Naive B cell (primary cell): ENCODE measurements around the gene OR8B2. TPM values are rescaled to one million over a fixed set of nuclear protein-coding genes. Genes with fewer than 3 reads are reported as not detected.

Experiments
- ATAC-seq, 2 donors: fragments of 150-1000 bp; cut with Tn5 transposase; 2 replicates each; pipeline ENCODE4 v1.10.0; 2021; ENCODE audit warnings: low read depth in 2 of 2, mild to moderate bottlenecking in 2 of 2, moderate library complexity in 2 of 2
- DNase-seq: peaks from one replicate; pipeline ENCODE4 v3.0.0; 2022
- H3K27ac Mint-ChIP-seq, 6 donors: one replicate each; pipeline ENCODE4 v1.8.0; 2020 to 2022; ENCODE audit warnings: mild to moderate bottlenecking in 6 of 6, mixed read lengths in 6 of 6, moderate library complexity in 5 of 6, inconsistent platforms in 2 of 6
- H3K27me3 Mint-ChIP-seq, 3 donors: one replicate each; pipeline ENCODE4 v1.8.0; 2021 to 2022; ENCODE audit warnings: mixed read lengths in 3 of 3, mild to moderate bottlenecking in 1 of 3
- H3K36me3 Mint-ChIP-seq, 2 donors: one replicate each; pipeline ENCODE4 v1.8.0; 2020 to 2022; ENCODE audit warnings: mixed read lengths in 2 of 2, inconsistent platforms in 1 of 2, mild to moderate bottlenecking in 1 of 2
- H3K4me1 Mint-ChIP-seq, 3 donors: one replicate each; pipeline ENCODE4 v1.8.0; 2020 to 2022; ENCODE audit warnings: mixed read lengths in 3 of 3, inconsistent platforms in 1 of 3, mild to moderate bottlenecking in 1 of 3, moderate library complexity in 1 of 3
- H3K4me3 Mint-ChIP-seq, 8 donors: one replicate each; pipeline ENCODE4 v1.8.0; 2020 to 2022; ENCODE audit warnings: mild to moderate bottlenecking in 8 of 8, mixed read lengths in 8 of 8, moderate library complexity in 8 of 8, inconsistent platforms in 2 of 8
- H3K9me3 Mint-ChIP-seq, 7 donors: one replicate each; pipeline ENCODE4 v1.8.0; 2020 to 2022; ENCODE audit warnings: mixed read lengths in 7 of 7, mild to moderate bottlenecking in 5 of 7, inconsistent platforms in 2 of 7, moderate library complexity in 1 of 7
- polyA plus RNA-seq, 6 donors: library from polyadenylated mRNA; unstranded; fragments of 300-500 nt; fragmentation: Illumina TruSeq; gene quantifications; one replicate each; pipeline ENCODE4 v1.2.3, GENCODE V29; 2021; ENCODE audit warnings: low read depth in 6 of 6

The OR8B2 gene
- polyA plus RNA-seq, 6 donors from 2014 or later = not detected

DNA sequence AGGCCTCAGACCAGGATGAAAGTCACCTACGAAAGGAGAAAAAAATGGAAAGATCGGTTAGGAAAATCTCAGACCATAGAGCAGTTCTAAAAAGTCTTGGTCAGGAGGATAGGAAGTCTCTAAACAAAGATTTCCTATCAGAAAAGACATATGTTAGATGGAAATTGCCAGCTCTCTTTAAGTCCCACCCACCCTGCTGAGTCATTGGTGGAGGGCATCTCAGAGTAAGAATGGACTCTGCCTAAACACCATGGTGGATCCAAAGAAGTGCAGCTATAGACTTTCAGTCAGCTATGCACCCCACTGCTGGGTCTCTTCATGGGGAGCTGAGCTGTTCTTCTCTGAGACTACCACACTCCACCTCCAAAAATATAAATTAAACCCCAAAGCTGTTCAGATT, 3.7 kb downstream of the OR8B2 start:
- H3K4me3 Mint-ChIP-seq = no peak overlapping the region
- DNase-seq = no peak

DNA sequence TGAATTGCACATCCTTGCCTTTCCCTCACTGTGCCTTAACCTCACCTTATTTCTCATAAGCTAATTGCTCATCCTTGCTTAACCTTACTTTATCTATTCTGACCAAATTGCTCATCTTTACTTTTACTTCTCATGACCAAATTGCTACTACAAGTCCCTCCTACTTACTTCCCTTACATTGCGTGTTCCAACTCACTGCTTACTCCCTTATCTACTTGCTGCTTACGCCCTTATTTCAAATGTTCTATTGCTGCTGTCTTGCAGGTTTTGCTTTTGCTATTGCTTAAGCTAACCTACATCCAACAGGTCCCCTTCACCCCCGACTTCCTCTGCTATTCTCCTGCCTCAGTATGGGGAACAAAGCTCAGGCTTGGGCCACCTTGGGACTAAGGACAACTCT, 8.0 kb downstream of the OR8B2 start:
- Mint-ChIP-seq H3K4me1 (no peaks in the 10 kb centered on the region), H3K27ac (no peak overlapping the region)

More for the DNA sequence above, 3.7 kb downstream of the OR8B2 start:
- ATAC-seq = no peak
- no peaks in the 10 kb centered on the region for H3K9me3 Mint-ChIP-seq
- H3K36me3 Mint-ChIP-seq = no peaks in the 10 kb centered on the region
- no peaks in the 10 kb centered on the region for H3K4me1 Mint-ChIP-seq
- H3K27ac Mint-ChIP-seq = no peak overlapping the region
- H3K27me3 Mint-ChIP-seq = peaks cover 0 to 6% (median 4%) of the 10 kb centered on the region in 3 donors

DNA sequence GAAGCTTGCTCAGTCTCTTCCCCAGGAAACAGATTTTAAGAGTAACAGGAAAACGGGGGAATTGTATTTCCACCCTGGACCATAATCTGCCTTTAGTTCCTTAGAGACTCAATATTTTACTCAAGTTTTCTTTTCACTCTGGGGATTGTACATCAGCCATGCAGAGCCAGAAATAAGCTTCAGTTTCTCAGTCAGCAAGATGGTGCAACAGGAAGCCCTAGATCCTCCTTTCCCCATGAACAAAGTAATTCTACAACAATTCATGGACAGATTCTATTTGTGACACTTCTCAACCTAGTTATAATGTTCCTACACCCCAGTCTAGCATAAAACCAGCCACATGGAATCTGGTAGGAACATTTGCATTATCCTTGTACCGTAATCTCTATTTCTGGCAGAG, 24.7 kb downstream of the OR8B2 start:
- H3K4me1 Mint-ChIP-seq = peaks cover 0 to 12% (median 4%) of the 10 kb centered on the region in 3 donors
- no peak for ATAC-seq
- no peak overlapping the region for H3K27ac Mint-ChIP-seq
- DNase-seq = no peak
- H3K27me3 Mint-ChIP-seq = peaks cover 0 to 18% (median 7%) of the 10 kb centered on the region in 3 donors
- H3K36me3 Mint-ChIP-seq = no peaks in the 10 kb centered on the region
- peaks cover 0 to 2% (median 0%) of the 10 kb centered on the region in 7 donors for H3K9me3 Mint-ChIP-seq
- peak overlapping the region in 1 of 8 donors; percentile 7 for H3K4me3 Mint-ChIP-seq

More for the DNA sequence above, 8.0 kb downstream of the OR8B2 start:
- Mint-ChIP-seq H3K27me3 (peaks cover 0 to 12% (median 4%) of the 10 kb centered on the region in 3 donors), H3K36me3 (no peaks in the 10 kb centered on the region), H3K4me3 (no peak overlapping the region), H3K9me3 (peaks cover 0 to 3% (median 0%) of the 10 kb centered on the region in 7 donors)
- DNase-seq (no peak), ATAC-seq (no peak)

DNA sequence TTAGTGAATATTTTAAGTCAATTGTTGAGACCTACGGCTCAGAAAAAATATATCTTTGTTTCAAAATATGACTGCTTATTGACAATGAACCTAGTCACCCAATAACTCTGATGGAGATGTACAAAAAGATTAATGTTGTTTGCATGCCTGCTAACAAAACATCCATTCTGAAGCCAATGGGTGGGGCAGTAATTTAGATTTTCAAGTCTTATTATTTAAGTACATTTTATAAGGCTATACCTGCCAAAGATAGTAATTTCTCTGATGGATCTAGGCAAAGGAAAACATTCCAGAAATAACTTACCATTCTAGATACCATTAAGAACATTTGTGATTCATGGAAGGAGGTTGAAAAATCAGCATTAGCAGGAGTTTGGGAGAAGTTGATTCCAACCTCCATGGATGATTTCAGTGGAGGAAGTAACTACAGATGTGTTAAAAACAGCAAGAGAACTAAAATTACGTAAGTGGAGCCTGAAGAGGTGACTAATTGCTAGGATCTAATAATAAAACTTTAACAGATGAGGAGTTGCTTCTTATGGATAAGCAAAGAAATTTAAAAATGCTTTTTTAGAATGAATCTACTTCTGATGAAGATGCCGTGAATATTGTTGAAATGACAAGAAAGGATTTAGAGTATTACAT, 37.9 kb downstream of the OR8B2 start:
- ATAC-seq (no peak), DNase-seq (no peak)
- Mint-ChIP-seq H3K9me3 (peaks cover 0 to 26% (median 6%) of the 10 kb centered on the region in 7 donors), H3K4me1 (no peaks in the 10 kb centered on the region), H3K27ac (no peak overlapping the region), H3K4me3 (no peak overlapping the region), H3K27me3 (peaks cover 6 to 12% (median 9%) of the 10 kb centered on the region in 3 donors), H3K36me3 (no peaks in the 10 kb centered on the region)

DNA sequence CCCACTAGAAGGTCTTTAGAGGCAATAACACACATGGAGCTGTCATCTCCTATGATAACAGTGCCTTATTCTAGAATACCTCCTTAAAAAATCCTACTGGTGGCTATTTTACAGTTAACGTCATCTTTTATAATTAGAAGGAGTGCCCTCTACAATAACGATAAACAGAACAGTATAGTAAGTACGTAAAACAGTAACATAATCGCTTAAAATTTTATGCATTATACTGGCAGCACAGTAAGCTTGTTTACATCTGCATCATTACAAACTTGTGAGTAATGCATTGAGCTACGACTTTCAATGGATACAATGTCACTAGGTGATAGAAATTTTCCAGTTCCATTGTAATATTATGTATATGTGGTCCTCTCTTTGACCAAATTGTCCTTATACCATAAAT, 40.0 kb downstream of the OR8B2 start:
- H3K4me1 Mint-ChIP-seq = peaks cover 3% of the 10 kb centered on the region in 3 donors
- H3K9me3 Mint-ChIP-seq = peaks cover 0 to 11% (median 2%) of the 10 kb centered on the region in 7 donors
- no peak for ATAC-seq

GRCh38 chr11:124340142-124340447, 44.2 kb downstream of the OR8B2 start:
- ATAC-seq (no peak), DNase-seq (no peak)
- Mint-ChIP-seq H3K4me3 (no peak overlapping the region), H3K4me1 (peaks cover 8 to 10% (median 8%) of the 10 kb centered on the region in 3 donors), H3K27ac (no peak overlapping the region), H3K9me3 (peaks cover 0 to 4% (median 0%) of the 10 kb centered on the region in 7 donors), H3K36me3 (no peaks in the 10 kb centered on the region), H3K27me3 (peaks cover 0 to 3% (median 0%) of the 10 kb centered on the region in 3 donors)

More for the DNA sequence above, 40.0 kb downstream of the OR8B2 start:
- H3K36me3 Mint-ChIP-seq = no peaks in the 10 kb centered on the region
- H3K27me3 Mint-ChIP-seq = peaks cover 6 to 12% (median 9%) of the 10 kb centered on the region in 3 donors
- no peak overlapping the region for H3K4me3 Mint-ChIP-seq
- H3K27ac Mint-ChIP-seq = no peak overlapping the region
- DNase-seq = no peak

DNA sequence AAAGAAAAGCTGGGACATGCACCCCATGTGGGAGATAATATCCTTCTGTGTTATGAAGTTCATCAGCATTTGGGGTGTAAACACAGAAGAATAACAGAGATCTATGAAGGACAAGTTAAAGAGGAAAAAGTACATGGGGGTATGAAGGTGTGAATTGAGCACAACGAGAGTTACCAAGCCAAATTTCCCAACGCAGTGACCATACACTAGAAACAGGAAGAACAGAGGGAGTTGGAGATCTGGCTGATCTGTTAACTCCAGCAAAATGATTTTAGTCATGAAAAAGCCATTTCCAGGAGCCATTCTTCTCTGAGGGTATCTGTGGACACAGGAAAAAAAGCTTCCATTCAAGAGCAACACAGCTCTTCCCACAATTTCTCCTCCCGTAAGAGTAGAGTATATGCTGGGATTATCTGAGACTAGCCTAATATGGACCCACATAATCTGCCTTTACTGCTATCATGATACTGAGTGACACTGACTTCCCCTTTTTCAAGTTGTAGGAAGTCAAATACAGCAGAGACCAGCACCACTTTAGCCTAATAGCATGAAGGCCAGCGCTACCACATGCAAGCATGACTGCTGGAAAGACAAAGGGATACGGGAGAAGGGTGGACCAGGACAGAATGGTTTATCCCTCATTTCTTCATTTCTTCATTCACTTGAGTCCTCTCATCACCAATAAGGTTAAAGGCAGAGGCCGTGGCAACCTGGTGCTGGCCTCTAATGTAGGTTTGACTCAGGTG, 44.7 kb downstream of the OR8B2 start:
- DNase-seq = no peak
- no peaks in the 10 kb centered on the region for H3K27me3 Mint-ChIP-seq
- ATAC-seq = peak; percentile 46 to 64
- no peaks in the 10 kb centered on the region for H3K36me3 Mint-ChIP-seq
- H3K27ac Mint-ChIP-seq = peak overlapping the region in 1 of 6 donors; percentile 28
- H3K9me3 Mint-ChIP-seq = peaks cover 0 to 4% (median 0%) of the 10 kb centered on the region in 7 donors
- H3K4me3 Mint-ChIP-seq = no peak overlapping the region
- peaks cover 8 to 10% (median 8%) of the 10 kb centered on the region in 3 donors for H3K4me1 Mint-ChIP-seq

Other genes with a start within 250 kb of the OR8B2 start
- gene OR10D3, start 201.2 kb downstream of the OR8B2 start, polyA plus RNA-seq = not detected
- gene OR8G1, start 143.4 kb downstream of the OR8B2 start, polyA plus RNA-seq = not detected
- gene OR8G5, start 128.1 kb downstream of the OR8B2 start, polyA plus RNA-seq = not detected
- not detected for gene OR8D1, start 70.5 kb downstream of the OR8B2 start, polyA plus RNA-seq
- gene OR8D2, start 64.3 kb downstream of the OR8B2 start, polyA plus RNA-seq = not detected
- gene OR8B3, start 14.5 kb upstream of the OR8B2 start, polyA plus RNA-seq = not detected
- gene OR8B4, start 40.4 kb upstream of the OR8B2 start, polyA plus RNA-seq = not detected
- not detected for gene OR8B8, start 61.2 kb upstream of the OR8B2 start, polyA plus RNA-seq
- gene OR8B12, start 159.2 kb upstream of the OR8B2 start, polyA plus RNA-seq = not detected
- not detected for gene OR8A1, start 185.5 kb upstream of the OR8B2 start, polyA plus RNA-seq
- gene PANX3, start 226.9 kb upstream of the OR8B2 start, polyA plus RNA-seq = not detected
- gene TBRG1, start 238.4 kb upstream of the OR8B2 start, polyA plus RNA-seq = 10 to 100 TPM; 18.4 to 37.3 (median 26.6) TPM